GM18517 (cell line): ENCODE data around the gene AGPAT4.

Experiments used
- ATAC-seq: cut with Tn5 transposase; IDR thresholded peaks from one replicate; pipeline ENCODE4 v1.9.1; 2021; ENCODE audit warnings: mild to moderate bottlenecking, moderate library complexity; ENCODE audit not compliant: unreplicated experiment

AGPAT4 gene

DNA sequence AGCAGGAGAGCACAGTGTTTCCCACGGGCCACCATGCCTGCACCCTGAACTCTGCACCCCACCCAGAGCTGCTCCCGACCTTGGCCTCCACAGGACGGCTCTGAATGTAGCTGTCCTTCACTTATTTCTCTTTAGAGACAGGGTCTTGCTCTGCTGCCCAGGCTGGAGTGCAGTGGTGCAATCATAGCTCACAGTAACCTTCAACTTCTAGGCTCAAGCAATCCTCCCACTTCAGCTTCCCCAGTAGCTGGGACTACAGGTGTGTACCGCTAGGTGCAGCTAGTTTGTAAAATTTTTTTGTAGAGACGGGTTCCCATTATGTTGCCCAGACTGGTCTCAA lies 130.9 kb downstream of the AGPAT4 start:
- no peak for ATAC-seq

DNA sequence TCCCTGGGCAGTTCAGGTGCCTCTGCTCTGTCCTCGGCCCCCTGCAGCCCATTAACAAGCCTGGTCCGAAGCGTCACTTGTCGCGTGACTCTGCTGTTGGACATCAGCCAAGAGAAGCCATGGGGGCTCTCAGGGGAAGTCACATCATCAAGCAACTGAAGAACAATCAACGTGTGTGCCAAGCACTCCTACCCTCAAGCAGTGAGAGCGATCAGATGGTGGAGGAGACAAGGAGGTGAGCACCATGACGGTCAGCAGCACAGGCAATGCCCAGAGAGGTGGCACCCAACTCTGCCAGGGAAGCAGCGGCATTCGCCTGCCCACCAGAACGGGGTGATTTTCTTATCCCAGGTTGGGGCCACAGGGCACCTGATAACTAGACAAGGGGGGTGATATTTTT lies 132.7 kb downstream of the AGPAT4 start:
- no peak for ATAC-seq

DNA sequence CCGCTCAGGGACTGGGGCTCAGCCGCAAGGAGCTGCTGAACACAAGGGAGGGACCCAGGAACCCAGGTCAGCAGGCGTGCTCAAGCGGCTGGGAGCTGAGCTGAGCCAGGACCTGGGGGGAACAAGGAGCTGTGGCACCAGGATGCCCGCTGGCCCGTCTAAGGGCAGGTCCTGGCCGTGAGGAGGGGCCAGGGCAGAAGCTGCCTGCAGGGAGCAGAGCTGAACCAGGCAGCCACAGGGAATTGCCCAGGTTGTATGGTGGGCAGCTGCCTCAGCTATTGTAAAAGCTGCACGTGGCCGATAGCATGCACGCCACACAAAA lies 133.3 kb downstream of the AGPAT4 start:
- ATAC-seq = no peak

DNA sequence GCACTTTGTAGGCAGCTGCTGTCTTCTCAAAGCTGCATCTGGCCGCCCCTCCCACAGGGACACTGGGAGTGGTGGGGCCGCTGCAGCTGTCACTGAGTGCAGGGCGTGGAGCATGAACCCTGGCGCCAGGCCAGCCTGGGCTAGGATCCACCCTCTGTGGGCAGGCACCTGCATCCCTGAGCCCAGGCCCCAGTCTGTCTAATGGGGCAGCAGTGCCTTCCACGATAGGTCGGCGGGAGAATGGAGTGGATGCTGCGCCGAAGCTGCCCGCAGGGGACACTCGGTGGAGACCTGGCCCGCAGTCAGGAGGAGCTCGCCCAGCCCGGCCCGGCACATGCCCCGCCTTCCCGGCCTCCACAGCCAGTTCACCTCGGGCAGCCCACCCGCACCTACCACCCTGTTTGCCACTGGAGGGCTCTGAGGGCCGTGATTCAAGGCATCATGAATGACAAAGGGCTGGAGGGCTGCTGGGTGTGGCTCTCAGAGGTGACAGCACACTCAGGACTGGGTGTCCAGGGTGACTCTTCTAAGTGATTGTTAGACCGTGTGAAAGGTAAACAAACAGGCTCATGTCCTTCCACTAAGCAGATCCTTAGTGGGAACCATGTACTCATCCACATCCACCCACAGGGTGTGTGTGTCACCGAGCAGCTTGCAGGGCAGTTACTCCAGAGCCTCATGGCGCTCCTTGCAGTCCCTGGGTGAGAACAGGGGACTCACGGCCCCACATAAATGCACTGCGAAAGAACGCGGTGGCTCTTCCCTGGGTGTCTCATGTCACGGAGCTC lies 133.9 kb downstream of the AGPAT4 start:
- no peak for ATAC-seq

DNA sequence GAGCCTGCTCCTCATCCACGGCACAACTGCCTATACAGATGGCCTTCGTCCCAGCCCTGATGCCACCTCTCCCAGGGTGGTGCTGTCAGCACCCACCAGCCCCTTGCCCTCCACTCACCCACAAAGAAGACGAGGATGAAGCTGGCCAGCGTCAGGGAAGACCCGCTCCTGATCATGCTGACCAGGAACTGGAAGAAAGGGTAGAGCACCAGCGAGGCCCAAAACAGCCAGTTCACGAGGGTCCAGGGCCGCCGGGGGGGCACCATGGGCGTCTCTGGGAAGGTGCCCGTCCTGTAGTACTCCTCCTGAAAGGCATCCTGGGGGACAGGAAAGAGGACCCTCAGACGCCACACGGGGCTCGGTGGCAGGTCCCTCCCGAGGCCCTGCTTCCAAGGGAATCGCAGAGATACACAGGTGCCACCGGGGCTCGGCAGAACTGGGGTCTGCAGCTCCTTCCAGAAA lies 134.5 kb downstream of the AGPAT4 start:
- ATAC-seq = no peak

DNA sequence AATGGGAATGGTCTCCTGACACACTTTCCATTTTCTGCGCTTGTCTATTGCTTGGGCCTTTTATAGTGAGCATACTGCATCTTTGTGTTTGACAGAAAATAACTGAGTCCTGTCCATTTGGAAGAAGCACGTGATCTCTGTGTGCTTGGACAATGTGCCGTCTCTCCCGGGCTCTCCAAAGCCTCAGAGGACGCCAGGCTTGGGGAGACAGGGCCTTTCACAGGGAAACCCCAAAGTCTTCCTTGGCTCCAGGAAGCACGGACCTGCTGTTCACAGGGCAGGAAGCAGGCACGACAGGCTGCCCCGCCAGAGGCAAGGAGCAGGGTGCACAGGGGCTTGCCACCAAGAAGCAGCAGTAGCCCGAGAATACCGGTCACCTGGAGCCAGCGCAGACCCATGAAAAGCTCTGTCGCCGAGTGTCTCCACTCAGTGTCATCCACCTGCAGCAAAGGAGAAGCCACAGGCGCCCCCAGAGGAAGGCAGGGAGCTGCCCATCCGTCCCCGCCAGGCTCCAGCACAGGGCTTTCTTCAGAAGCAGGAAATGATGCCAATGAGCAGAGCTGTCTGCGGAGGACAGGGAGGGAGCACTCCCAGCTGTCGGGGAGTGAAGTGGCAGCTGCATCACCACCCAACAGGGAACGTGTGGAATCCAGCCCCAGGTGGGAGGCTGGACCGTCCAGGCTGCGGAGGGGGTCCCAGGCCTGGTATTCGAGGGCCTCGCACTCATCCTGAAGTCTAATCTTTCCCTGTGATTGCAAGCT lies 135.1 kb downstream of the AGPAT4 start:
- no peak for ATAC-seq

DNA sequence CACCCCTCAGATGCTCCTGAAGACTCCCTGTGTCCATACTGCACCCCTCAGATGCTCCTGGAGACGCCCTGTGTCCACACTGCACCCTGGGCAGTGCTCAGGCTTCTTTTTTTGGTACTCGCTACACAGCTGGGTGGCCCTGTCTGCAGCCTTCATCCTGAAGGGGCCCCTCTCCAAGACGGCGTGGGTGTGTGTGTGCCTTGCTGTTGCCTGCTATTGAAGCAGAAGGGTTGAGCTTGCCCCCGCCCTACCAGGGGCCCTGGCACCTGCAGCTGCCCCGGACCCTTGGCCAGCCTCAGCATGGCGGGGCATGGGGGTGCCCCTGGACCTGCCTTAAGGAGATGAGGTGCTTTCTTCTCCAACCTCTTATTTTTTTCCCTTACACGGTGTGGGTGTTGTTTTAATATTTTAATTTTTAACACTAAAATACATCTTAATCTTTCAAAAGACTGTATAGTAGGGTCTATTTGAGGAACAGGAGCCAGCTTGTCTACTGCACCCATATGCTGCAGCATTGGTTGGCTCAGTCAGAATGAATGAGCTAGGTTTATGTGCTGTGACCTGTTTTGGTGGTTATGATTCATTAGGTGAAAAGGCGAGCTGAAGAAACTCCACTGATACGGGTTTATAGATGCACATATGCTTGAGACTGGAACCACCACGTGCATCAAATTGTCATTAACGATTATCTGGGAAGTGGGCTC lies 135.9 kb downstream of the AGPAT4 start:
- ATAC-seq = no peak

DNA sequence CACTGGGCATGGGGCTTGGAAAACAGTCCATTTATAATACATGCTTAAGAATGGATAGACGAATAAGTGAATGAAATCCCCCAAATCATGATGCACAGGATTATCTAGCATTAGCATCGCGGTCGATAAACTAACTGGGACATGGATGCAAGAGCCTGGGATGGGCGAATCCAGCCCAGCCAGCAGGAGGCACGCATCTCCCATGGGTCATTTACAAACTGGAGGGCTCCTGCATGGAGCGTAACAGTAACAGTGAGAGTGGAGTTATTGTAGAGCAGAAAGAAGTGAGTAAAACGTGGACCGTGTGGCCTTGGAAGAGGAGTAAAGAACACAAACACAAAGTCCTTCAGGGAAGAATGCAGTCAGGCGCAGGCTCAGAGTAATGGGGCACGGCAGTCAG lies 136.5 kb downstream of the AGPAT4 start:
- no peak for ATAC-seq

DNA sequence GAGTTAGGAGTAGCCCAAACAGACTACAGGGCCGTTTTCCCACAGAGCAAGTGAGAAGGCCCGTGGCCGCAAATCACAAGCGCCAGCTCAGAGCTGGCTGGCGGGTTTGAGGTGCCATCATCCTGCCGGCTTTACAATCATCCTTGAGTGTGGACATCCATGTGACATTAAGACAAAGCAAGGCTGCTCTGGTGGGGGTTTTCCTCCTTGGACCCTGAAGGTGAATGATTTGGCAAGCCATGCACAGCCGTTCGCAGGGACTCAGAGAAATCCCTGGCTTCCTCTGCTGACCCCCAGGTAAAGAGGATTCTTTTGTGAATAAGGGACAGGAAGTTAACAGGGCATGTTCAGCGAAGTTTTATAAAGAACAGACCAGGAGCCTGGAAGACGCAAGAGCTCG lies 137.2 kb downstream of the AGPAT4 start:
- ATAC-seq = no peak

DNA sequence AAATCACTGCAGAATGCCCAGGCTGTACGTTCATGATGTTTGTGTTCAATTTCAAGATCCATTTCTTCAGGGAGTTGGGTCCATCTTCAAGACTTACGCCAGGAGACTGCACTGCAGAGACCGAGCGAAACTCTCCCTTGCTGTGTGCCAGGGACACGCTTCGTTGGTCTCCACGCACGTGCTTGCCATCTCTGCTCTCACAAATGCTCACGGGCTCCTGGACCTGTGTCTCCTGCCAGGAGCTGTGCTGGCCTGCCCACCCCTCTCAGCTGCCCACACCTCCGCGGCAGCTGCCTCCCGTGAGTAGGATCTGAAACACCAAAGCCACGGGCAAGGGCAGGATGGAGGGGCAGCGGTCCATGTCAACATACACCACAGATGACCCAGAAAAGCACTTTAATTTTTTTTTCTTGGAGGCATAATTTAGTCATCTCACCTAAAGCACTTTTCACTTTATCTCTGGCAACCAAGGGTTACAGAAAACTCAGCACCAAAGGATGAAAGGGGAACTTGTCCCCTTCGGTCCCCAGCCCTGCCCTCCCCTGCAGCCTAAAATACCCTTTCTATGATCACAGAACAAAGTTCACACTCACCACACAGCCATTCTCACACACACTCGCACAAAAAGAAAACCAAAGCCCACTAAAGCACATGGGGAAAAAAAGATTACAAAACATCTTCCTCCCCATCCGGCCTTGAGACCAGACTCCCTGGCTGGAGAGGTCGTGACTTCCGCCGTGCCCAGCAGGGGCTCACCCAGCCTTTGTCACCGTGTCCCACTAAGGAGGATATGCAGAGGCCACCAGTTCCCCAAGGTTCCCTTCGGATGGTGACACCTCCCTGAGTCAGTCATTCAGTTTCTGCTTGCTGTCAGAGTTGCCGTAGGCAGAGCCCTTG lies 137.9 kb downstream of the AGPAT4 start:
- no peak for ATAC-seq

DNA sequence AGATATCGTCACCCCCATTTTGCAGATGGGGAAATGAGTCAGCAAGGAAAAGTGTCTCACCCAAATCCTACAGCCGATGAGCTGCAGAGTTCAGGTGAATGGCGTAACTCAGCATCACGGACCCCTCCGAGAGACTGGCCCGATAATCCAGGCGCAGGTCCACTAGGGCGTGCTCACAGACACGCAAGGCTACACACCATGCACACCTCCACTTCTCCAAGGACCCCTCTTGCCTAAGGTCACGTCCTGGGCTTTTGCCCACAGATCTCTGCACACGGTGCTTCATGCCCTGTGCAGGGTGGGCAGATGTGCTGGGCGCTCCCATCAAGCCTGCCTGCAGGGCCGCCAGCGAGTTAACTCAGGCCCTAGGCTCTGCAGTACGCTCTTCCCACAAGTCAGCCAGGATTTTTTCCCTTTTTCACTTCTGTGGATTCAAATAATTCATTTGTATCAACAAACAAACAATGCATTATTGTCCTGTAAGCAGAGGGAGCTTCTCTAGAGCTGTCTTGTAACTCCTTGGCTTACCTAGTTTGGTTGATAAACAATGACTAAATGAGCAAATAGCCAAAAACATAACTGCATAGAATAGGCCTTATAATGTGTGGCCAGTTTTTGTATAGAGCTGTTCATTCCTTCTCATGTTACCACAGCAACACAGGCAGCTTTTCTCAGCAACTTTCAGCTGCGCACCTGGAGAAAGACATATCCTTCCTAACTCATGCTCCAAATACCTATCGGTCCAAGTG lies 139.1 kb downstream of the AGPAT4 start:
- no peak for ATAC-seq

DNA sequence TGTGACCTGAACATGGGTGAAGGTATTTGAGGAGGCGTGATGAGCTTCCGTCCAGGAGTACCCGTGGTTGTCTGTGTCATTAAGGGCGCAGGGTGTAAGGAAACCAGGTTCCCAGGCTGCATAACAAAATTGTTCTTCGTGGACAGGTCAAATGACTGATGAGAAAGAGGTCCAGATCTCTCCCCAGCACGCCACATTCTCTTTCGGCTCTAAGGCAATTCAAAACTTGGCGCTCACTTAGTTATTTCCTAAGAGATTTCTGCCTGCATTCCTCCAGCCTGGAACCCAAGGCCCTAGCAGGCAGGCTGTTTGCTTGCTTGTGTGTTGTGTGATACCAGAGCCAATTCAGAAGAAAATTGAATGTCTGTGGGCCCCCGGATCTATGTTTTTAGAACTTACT lies 139.9 kb downstream of the AGPAT4 start:
- ATAC-seq = no peak

DNA sequence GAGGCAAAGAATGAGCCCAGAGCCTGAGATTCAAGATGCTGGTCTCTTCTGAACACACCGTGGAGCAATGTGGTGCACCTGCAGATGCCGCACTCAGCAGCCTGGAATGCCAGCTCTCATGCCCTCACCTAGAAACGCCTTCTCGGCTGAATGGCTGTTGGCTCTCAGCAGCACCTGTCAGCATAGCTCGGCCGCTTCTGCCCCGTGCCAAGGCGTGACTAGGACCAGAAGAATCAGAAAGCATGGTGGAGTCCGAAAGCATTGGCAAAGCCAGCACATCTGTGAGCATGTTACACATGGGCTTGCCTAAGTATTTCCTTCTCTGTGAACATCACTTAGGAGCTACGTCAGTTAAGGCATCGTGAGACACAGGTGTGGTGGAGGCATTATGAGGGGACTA lies 141.5 kb downstream of the AGPAT4 start:
- no peak for ATAC-seq

DNA sequence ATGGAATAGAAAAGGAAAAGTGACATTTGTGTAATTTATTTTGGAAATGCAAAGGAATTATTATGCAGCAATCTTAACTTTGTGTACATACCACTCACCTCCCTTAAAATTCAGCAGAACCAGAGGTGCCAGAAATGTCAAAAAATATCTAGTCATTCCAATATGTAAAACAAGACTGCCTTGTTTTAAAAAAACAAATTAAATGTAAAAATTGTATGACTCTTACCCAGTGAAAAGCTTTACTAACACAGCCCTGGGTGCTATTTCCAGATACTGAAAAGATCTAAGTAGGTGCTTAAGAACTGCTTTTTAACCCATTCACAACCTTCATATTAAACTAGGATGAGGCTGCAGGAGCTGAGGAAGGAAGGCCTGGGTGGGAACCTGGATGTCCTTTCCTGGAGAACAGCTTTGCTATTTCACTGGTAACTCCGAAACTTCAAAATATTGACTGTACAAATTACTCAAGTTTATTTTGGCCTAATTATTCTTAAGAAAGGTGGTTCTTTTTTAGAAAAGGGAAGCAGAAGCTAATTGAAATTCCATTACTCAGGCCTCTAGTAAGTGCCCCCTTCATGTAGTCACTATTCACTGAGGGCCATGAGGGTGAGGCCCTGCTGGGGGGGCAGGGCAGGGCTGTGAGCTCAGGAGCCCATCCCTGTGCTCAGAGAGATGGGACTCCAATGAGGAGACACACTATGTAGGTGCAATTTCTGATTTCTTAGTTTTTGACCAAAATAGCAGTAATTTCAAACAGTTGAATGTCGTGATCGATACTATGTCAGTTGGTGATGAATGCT lies 142.7 kb downstream of the AGPAT4 start:
- no peak for ATAC-seq

DNA sequence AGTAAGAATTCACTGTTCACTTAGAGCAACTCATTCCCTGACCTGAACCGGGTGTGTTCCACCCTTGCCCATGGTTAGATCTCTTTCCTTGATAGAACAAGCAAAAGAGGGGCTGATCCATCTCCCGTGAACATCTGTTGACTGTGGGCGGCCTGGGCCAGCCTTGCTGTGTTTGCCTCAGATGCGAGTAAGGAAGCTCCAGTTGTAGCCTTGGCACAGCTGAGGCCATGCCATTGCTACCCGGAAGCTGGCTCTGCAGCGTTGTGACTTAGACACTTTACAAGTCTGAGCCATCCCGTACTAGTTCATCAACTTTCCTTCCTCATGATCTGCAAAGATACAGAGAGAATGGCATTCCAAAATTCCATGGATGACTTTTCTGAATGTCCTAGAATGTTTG lies 143.3 kb downstream of the AGPAT4 start:
- ATAC-seq = no peak

DNA sequence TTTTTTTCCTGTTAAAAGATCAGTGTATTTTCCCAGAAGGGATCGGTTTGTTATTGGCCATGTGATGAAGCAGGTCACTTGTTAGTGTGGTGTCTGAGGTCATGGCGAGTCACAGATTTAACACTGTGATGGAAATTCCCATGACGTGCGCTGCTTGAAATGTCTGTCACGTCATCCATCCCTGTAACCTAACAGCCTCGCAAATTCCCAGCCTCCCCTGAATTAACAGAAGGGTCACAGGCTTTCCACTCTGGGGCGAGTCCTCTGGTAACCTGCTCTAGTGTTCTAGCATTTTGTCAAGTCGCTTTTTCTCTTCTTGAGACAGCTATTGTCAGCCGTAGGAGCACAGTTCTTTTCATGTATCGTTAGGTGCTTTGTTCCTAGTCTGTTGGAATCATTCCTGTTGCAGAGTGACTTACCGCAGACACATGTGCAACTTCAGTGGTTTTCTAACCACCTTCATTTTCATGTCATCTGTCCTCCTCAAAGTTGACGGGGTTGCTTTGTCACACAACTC lies 145.1 kb downstream of the AGPAT4 start:
- no peak for ATAC-seq

DNA sequence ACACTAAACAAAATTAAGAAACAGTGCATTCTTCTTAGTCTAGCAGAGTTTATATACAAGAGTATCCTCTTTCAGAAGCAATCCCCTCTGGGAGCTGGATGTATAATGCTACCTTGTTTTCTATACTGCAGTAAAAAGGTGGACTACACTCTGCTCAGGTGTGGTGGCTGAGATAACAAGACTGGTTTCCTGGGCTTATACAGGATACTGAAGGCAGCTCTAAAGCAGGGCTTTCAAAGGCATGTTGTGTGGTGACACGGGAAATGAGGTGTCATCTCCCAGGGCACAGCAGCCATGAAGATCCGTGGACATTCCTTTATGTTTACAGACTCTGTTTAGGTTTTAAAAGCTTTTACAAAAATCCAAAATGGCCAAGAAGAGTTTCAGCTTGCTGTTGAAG lies 145.6 kb downstream of the AGPAT4 start:
- ATAC-seq = no peak

DNA sequence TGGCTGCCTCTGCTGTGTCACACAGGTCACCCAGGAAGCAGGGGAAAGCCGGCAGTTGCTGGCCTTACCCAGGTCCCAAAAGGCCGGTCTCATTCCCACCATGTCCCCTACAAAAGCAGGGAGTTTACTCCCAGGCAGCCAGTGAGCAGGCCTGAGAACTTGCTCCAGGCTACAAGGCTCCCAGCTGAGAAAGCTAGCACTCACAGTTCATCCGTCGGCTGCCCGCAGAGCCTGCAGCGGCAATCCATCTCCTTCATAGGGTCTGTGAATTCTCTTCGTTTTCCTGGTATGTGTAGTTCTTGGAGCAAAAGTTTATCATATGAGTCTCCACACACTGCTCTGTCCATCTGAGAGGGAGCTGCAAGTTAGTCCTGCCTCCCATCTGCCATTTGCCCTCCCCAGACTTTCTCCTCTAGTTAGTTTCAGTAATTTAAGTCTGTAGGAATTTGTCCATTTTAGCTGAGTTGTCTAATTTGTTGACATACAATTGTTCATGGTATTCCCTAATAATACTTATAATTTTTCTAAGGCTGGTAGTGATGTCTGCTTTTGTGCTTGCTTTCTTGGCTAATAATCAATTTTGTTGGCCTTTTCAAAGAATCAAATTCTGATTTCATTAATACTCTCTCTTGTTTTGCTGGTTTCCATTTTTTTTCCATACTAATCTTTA lies 146.7 kb downstream of the AGPAT4 start:
- no peak for ATAC-seq

DNA sequence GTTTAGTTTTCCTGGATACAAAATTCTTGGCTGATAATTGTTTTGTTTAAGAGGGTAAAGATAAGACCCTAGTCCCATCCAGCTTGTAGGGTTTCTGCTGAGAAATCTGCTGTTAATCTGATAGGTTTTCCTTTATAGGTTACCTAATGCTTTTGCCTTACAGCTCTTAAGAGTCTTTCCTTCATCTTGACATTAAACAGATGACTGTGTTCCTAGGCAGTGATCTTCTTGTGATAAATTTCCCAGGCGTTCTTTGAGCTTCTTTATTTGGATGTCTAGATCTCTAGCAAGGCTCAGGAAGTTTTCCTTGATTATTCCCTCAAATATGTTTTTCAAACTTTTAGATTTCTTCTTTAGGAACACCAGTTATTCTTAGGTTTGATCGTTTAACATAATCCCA lies 148.3 kb downstream of the AGPAT4 start:
- ATAC-seq = no peak
